Glutamatergic neuron (in vitro differentiated cells): ENCODE results near the gene ZNF709. TPM values are rescaled to one million over a fixed set of nuclear protein-coding genes. Genes with fewer than 3 reads are reported as not detected.
A peak's percentile ranks its signal among the peaks of the same experiment; 100 is the strongest.

Experiments
- DNase-seq: peaks from one replicate; pipeline ENCODE4 v3.0.0; 2022
- H3K27ac Mint-ChIP-seq: one replicate; pipeline ENCODE4 v1.8.0; 2020; ENCODE audit warnings: mild to moderate bottlenecking, mixed read lengths, inconsistent platforms; ENCODE audit not compliant: unreplicated experiment
- H3K27me3 Mint-ChIP-seq: one replicate; pipeline ENCODE4 v1.8.0; 2020; ENCODE audit warnings: mild to moderate bottlenecking, moderate library complexity, mixed read lengths, inconsistent platforms; ENCODE audit not compliant: unreplicated experiment
- H3K36me3 Mint-ChIP-seq: one replicate; pipeline ENCODE4 v1.8.0; 2020; ENCODE audit warnings: mild to moderate bottlenecking, mixed read lengths, inconsistent platforms; ENCODE audit not compliant: unreplicated experiment
- H3K4me1 Mint-ChIP-seq: one replicate; pipeline ENCODE4 v1.8.0; 2020; ENCODE audit warnings: mild to moderate bottlenecking, low read depth, mixed read lengths, inconsistent platforms; ENCODE audit not compliant: unreplicated experiment
- H3K4me3 Mint-ChIP-seq: one replicate; pipeline ENCODE4 v1.8.0; 2020; ENCODE audit warnings: mild to moderate bottlenecking, mixed read lengths, inconsistent platforms; ENCODE audit not compliant: unreplicated experiment
- H3K9me3 Mint-ChIP-seq: one replicate; pipeline ENCODE4 v1.8.0; 2020; ENCODE audit warnings: mild to moderate bottlenecking, moderate library complexity, mixed read lengths, inconsistent platforms; ENCODE audit not compliant: unreplicated experiment
- CTCF ChIP-seq: fragments of 200-600 bp; sonication (generic); IDR thresholded peaks from one replicate; pipeline ENCODE4 v1.5.0; 2021; ENCODE audit not compliant: partially characterized antibody, unreplicated experiment
- long read RNA-seq: library from polyadenylated mRNA; unstranded; transcript quantifications from one replicate; pipeline ENCODE4 v2.0.0, GENCODE V29; 2020; ENCODE audit not compliant: unreplicated experiment
- total RNA-seq: library from RNA; stranded (reverse); fragmentation: NEBNext Ultra II Directional; extraction: Animal tissue kit (Norgen Biotek cat#: 25700); gene quantifications from one replicate; pipeline ENCODE4 v1.2.1, GENCODE V29; 2021; ENCODE audit not compliant: unreplicated experiment

ZNF709 gene
- 8.7 TPM for total RNA-seq
- long read RNA-seq = 0 reads

DNA sequence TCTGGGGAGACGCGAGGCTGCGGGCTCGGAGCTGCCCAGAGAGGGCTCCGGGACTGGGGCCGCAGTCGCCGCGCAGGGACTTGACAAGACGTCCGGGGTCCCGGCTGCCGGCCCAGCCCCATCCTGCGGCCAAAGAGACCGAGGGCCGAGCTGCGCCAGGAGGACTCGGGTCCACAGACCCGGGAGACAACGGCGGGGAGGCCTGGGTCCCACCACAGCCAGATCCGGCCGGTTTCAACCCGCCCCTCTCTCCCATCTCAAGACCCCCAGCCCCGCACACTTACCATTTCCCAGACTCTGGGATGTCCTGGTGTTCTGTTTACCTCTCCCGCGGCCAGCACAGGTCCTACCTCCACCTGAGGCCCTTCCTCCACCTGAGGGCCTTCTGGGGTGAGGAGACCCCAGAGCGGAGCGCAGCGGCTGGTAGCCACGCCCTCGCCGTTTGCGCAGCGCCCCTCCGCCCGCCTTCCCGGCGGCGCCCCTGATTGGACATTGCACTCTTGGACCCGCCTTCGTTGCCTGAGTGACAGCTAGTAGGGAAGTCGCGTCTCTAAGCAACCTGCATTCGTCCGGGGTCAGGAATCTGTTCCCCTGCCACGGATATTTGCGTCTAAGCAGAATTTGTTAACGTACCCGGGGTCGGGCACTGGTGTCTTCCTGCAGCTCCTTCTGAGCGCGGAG lies at the start of gene ZNF709:
Gene ZNF709, minus strand, starts transcription at position 446 of the 681 bp plus-strand sequence. Its CDS starts 159 bp downstream, at position 287.
- Mint-ChIP-seq H3K27me3 (peaks cover 4% of the 10 kb centered on the region), H3K4me3 (peak within 1 kb of the TSS; percentile 94), H3K9me3 (peaks cover 7% of the 10 kb centered on the region), H3K27ac (peak within 1 kb of the TSS; percentile 93), H3K36me3 (no peaks in the 10 kb centered on the region), H3K4me1 (peaks cover 2% of the 10 kb centered on the region)
- no peak for TF ChIP-seq CTCF
- peak; percentile 95 for DNase-seq

DNA sequence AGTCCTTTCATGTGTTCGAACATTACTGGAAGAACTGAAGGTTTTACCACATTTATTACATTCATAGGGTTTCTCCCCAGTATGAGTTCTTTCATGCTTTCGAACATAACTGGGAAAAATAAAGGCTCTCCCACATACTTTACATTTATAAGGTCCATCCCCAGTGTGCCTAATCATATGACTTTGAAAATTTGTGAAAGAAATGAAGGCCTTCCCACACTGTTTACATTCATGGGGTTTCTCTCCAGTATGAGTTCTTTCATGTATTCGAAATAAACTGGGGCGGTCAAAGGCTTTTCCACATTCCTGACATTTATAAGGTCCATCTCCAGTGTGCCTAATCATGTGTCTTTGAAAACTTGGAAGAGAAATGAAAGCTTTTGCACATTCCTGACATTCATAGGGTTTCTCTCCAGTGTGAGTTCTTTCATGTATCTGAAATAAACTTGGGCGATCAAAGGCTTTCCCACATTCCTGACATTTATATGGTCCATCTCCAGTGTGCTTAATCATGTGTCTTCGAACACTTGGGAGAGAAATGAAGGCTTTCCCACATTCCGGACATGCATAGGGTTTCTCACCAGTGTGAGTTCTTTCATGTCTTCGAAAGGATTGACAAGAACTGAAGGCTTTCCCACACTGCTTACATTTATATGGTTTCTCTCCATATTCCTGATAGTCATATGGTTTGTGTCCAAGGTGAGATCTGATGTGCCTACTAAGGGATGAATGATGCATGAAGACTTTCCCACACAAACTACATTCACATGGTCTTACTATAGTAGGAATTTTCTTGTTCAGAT lies 42.6 kb upstream of the ZNF709 start:
- Mint-ChIP-seq H3K36me3 (peaks cover 85% of the 10 kb centered on the region), H3K27ac (no peak overlapping the region), H3K4me1 (no peaks in the 10 kb centered on the region), H3K4me3 (no peak overlapping the region), H3K27me3 (peaks cover 2% of the 10 kb centered on the region), H3K9me3 (peaks cover 43% of the 10 kb centered on the region)
- TF ChIP-seq CTCF = no peak
- no peak for DNase-seq

- Mint-ChIP-seq H3K4me3 (no peak overlapping the region), H3K4me1 (no peaks in the 10 kb centered on the region), H3K27ac (no peak overlapping the region), H3K27me3 (peaks cover 2% of the 10 kb centered on the region), H3K9me3 (peaks cover 47% of the 10 kb centered on the region), H3K36me3 (peaks cover 88% of the 10 kb centered on the region)
- no peak for TF ChIP-seq CTCF
- no peak for DNase-seq
These were observed 41.9 kb upstream of the ZNF709 start for GRCh38 chr19:12526542-12526941.

DNA sequence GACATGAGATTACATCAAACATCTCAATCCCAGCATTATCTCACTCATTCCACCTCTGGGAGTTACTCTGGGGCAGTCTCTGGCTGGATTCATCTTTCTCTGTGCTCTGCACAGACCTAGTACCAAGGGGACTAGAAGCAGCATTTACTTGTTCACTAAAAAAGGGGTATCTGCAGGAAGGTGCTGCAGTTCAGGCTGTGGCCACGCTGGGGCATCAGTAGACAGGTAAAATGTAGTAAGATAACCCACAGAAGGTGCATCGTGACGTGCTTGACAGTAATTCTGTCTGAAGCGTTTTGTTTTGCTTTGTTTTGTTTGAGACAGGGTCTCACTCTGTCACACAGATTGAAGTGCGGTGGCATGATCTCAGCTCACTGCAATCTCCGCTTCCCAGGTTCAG lies 37.4 kb upstream of the ZNF709 start:
- Mint-ChIP-seq H3K27me3 (peaks cover 4% of the 10 kb centered on the region), H3K36me3 (peaks cover 79% of the 10 kb centered on the region), H3K4me3 (no peak overlapping the region), H3K27ac (no peak overlapping the region), H3K4me1 (no peaks in the 10 kb centered on the region), H3K9me3 (peaks cover 46% of the 10 kb centered on the region)
- no peak for TF ChIP-seq CTCF
- no peak for DNase-seq
